Transverse colon (tissue), 4 donors: ENCODE measurements around the gene ANKLE2. TPM values are rescaled to one million over a fixed set of nuclear protein-coding genes. Genes with fewer than 3 reads are reported as not detected.

Experiments
- DNase-seq: peaks from one replicate; pipeline ENCODE4 v3.0.0-alpha.2; 2019
- H3K27ac ChIP-seq, 4 donors: fragments of 200-600 bp; sonication (generic); 2 replicates each; pipeline ENCODE4 v1.5.1; 2016 to 2018; ENCODE audit warnings: inconsistent platforms in 4 of 4
- H3K27me3 ChIP-seq: fragments of 200-600 bp; sonication (generic); 2 replicates; pipeline ENCODE4 v1.5.1; 2017; ENCODE audit warnings: inconsistent platforms
- H3K36me3 ChIP-seq, 4 donors: fragments of 200-600 bp; sonication (generic); 2 replicates each; pipeline ENCODE4 v1.5.1; 2017 to 2019; ENCODE audit warnings: inconsistent platforms in 4 of 4
- H3K4me1 ChIP-seq, 4 donors: fragments of 200-600 bp; sonication (generic); 2 replicates each; pipeline ENCODE4 v1.5.1; 2017 to 2020; ENCODE audit warnings: inconsistent platforms in 4 of 4
- H3K4me3 ChIP-seq, 4 donors: fragments of 200-600 bp; sonication (generic); 1 replicate in 1 of 4; 2 replicates in 3 of 4; pipeline versions ENCODE4 v1.5.1 to v1.6.1; 2017 to 2019; ENCODE audit warnings: inconsistent platforms in 4 of 4
- H3K9me3 ChIP-seq, 2 donors: fragments of 200-600 bp; sonication (generic); 2 replicates each; pipeline ENCODE4 v1.5.1; 2017 to 2019; ENCODE audit warnings: inconsistent platforms in 2 of 2
- EP300 ChIP-seq: sonication (generic); formaldehyde crosslinking; IDR thresholded peaks from one replicate; pipeline ENCODE4 v1.6.1; 2017; ENCODE audit warnings: antibody characterized with exemption, low read depth
- POLR2A ChIP-seq: fragments of 450-650 bp; IDR thresholded peaks from one replicate; pipeline ENCODE4 v1.6.1; 2016; ENCODE audit warnings: antibody characterized with exemption, mild to moderate bottlenecking, moderate library complexity
- POLR2AphosphoS5 ChIP-seq, 3 donors: sonication (generic); formaldehyde crosslinking; IDR thresholded peaks; one replicate each; pipeline ENCODE4 v1.6.1; 2016; ENCODE audit warnings: antibody characterized with exemption in 3 of 3
- WGBS, 2 donors: methylation state at CpG; one replicate each; pipeline ENCODE4 v1.1.5; 2018; ENCODE audit warnings: low coverage in 1 of 2; 5-methylcytosine and 5-hydroxymethylcytosine counted together
- in situ Hi-C, 4 donors: fragments of 200-750 bp; cut with MboI; loops; one replicate each; pipeline versions ENCODE4 v1.15.0 to v1.15.1; 2017; ENCODE audit warnings: low sequenced_read_pairs in 3 of 4, low pct_ligation_motif_present in 1 of 4, low pct_unique_long_range_greater_than_20kb in 1 of 4
- intact Hi-C: fragments of 100-400 bp; cut with DNase I; formaldehyde crosslinking; loops from one replicate; pipeline ENCODE4 v1.15.1; 2023; ENCODE audit warnings: low total_unique reads
- total RNA-seq, 4 donors: library from RNA; depleted of rRNA; stranded (reverse); fragments of >200 nt; gene quantifications; one replicate each; pipeline ENCODE4 v1.1.0, GENCODE V29; 2016
- TF ChIP-seq, protein P1 (sequence below), 5 experiments: fragments of 200-600 bp in 3 of 5; fragments of 450-650 bp in 2 of 5; sonication (generic) in 3 of 5; IDR thresholded peaks; 1 replicate in 2 of 5; 2 replicates in 3 of 5; pipeline ENCODE4 v1.5.1; 2016 to 2017; ENCODE audit warnings: antibody characterized with exemption in 5 of 5, inconsistent platforms in 3 of 5, mild to moderate bottlenecking in 2 of 5, moderate library complexity in 1 of 5

Gene ANKLE2
- total RNA-seq, 4 donors from 2014 or later, result 46.0 to 146 (median 88.6) TPM

DNA sequence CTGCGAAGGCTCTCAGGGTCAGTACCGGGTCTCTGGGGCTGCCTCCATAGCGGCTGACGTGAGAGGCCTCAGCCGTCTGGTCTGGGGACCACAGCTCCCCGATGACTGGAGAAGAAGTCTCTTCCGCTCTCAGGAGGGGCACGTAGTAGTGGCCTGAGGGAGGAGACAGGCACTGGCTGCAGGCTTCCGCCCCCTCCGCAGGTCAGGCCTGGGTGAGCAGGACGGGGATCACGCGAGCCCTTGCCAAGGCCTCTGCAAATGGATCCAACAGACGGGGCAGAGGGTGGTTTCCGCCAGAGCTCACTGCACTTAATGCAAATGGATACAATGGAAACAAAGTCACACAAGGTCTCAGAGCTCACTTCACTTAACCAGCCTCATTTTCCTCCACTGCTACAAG is 24.7 kb downstream of the ANKLE2 start:
- Histone ChIP-seq H3K4me1 (no peaks in the 10 kb centered on the region), H3K36me3 (peaks cover 0 to 86% (median 41%) of the 10 kb centered on the region in 4 donors), H3K27me3 (no peaks in the 10 kb centered on the region), H3K4me3 (no peak overlapping the region), H3K27ac (no peak overlapping the region), H3K9me3 (no peaks in the 10 kb centered on the region)
- no peak for DNase-seq
- TF ChIP-seq, protein P1, sequence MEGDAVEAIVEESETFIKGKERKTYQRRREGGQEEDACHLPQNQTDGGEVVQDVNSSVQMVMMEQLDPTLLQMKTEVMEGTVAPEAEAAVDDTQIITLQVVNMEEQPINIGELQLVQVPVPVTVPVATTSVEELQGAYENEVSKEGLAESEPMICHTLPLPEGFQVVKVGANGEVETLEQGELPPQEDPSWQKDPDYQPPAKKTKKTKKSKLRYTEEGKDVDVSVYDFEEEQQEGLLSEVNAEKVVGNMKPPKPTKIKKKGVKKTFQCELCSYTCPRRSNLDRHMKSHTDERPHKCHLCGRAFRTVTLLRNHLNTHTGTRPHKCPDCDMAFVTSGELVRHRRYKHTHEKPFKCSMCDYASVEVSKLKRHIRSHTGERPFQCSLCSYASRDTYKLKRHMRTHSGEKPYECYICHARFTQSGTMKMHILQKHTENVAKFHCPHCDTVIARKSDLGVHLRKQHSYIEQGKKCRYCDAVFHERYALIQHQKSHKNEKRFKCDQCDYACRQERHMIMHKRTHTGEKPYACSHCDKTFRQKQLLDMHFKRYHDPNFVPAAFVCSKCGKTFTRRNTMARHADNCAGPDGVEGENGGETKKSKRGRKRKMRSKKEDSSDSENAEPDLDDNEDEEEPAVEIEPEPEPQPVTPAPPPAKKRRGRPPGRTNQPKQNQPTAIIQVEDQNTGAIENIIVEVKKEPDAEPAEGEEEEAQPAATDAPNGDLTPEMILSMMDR (IDR thresholded peaks at IDR 0.05), result no peak
- no peak for TF ChIP-seq POLR2AphosphoS5 (IDR thresholded peaks at IDR 0.05)
- no peak for TF ChIP-seq EP300
- TF ChIP-seq POLR2A, result no peak
- in situ Hi-C loops, result no loop called here
- WGBS, 2 donors, result 92 to 96% methylated on average over 2 to 9 of the region's 15 CpGs
- intact Hi-C loops, result no loop called here

DNA sequence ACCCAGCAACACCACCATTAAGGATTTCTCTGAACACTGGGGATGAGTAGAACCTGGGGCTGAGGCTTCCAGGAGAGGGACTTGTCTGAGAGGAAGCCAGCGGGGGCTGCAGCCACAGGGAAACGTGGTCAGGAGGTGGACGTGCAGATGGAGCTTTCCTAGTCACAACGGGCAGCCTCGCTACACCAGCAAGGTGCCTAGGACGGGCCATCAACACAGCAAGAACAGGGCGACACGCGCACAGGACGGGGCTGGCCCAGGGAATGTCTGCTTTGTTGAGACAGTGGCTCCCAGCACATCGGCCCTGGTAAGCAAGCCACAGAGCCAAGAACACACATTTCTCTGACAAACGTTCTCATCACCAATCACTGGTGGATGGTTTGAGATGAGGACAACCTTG is 25.3 kb downstream of the ANKLE2 start:
- H3K36me3 ChIP-seq, result peaks cover 0 to 87% (median 41%) of the 10 kb centered on the region in 4 donors
- H3K4me3 ChIP-seq, result no peak overlapping the region
- no peak for TF ChIP-seq EP300
- in situ Hi-C loops, result no loop called here
- no peak for DNase-seq
- intact Hi-C loops, result no loop called here
- no peaks in the 10 kb centered on the region for H3K9me3 ChIP-seq
- no peaks in the 10 kb centered on the region for H3K27me3 ChIP-seq
- no peak overlapping the region for H3K27ac ChIP-seq
- H3K4me1 ChIP-seq, result no peaks in the 10 kb centered on the region
- WGBS, 2 donors, result 93 to 100% methylated on average over 1 to 12 of the region's 12 CpGs

DNA sequence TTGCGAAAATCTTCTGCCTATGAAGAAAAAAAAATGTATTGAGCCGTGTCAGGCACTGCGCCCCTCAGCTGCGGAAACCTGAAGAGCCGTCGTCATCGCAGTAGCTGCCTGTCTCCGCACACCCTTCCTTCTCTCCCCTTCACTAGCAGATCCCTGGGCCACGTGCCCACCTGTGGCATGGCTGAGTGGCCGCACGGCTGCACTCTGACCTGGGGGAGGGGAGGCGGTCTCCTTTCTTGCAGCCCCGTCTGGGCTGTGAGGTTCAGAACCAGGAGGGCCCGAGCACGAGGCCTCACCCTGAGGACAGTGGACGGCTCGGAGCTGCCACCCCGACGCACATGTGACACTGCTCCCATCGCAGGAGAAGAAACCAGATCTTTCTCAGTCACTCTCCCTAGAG is 26.1 kb downstream of the ANKLE2 start:
- H3K27ac ChIP-seq, result no peak overlapping the region
- no peak for TF ChIP-seq EP300
- TF ChIP-seq, protein P1 (IDR thresholded peaks at IDR 0.05), result no peak
- no peak for TF ChIP-seq POLR2AphosphoS5 (IDR thresholded peaks at IDR 0.05)
- no peak for TF ChIP-seq POLR2A
- in situ Hi-C loops (no loop called here), intact Hi-C loops (no loop called here)
- H3K4me1 ChIP-seq, result no peaks in the 10 kb centered on the region
- no peak for DNase-seq
- peaks cover 0 to 85% (median 40%) of the 10 kb centered on the region in 4 donors for H3K36me3 ChIP-seq
- no peaks in the 10 kb centered on the region for H3K27me3 ChIP-seq
- no peaks in the 10 kb centered on the region for H3K9me3 ChIP-seq
- 93 to 100% methylated on average over 1 to 20 of the region's 20 CpGs for WGBS, 2 donors
- H3K4me3 ChIP-seq, result no peak overlapping the region

DNA sequence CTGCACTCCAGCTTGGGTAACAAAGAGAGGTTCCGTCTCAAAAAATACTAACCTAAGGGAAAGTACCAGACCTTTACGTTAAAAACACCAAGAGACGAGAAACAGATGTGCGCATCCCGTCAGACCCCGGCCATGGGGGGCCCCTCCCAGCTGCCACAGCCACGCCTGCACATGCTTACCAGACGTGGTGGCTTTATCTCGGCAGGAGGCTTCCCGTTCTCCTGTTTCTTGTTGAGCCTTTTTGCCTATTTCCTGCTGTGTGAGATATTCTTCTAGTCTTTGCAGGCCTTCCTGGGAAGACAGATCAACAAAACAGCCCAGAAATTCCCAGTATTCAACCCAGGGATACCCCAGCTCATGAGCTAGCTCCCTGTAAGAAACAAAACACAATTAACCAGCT is 27.4 kb downstream of the ANKLE2 start:
- no peaks in the 10 kb centered on the region for H3K27me3 ChIP-seq
- H3K36me3 ChIP-seq, result peaks cover 0 to 81% (median 34%) of the 10 kb centered on the region in 4 donors
- intact Hi-C loops (no loop called here), in situ Hi-C loops (no loop called here)
- H3K9me3 ChIP-seq, result no peaks in the 10 kb centered on the region
- DNase-seq, result no peak
- H3K27ac ChIP-seq, result no peak overlapping the region
- H3K4me1 ChIP-seq, result no peaks in the 10 kb centered on the region
- H3K4me3 ChIP-seq, result no peak overlapping the region
- WGBS, 2 donors, result 79 to 87% methylated on average over 3 to 10 of the region's 10 CpGs
- TF ChIP-seq EP300 (no peak), POLR2A (no peak)
- TF ChIP-seq, protein P1 (IDR thresholded peaks at IDR 0.05), result no peak

DNA sequence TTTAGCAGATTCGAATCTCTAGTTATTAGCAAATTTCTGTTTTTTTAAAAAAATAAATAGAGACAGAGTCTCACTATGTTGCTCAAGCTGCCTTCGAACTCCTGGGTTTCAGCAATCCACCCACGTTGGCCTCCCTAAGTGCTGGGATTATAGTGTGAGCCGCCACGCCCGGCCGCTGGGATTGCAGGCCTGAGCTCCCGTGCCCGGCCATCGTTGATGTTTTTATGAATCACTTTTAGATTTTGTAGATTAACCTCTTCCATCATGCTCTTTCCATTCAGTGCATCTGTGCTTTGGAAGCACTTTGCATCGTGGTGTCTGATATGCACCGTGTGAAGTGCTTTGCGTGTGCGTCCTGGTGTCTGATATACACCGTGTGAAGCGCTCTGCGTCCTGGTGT is 30.1 kb downstream of the ANKLE2 start:
- H3K4me3 ChIP-seq, result no peak overlapping the region
- H3K36me3 ChIP-seq, result peaks cover 0 to 81% (median 41%) of the 10 kb centered on the region in 4 donors
- DNase-seq, result no peak
- H3K27ac ChIP-seq, result no peak overlapping the region
- H3K9me3 ChIP-seq, result no peaks in the 10 kb centered on the region
- 82 to 88% methylated on average over 10 to 17 of the region's 17 CpGs for WGBS, 2 donors
- TF ChIP-seq POLR2AphosphoS5 (IDR thresholded peaks at IDR 0.05) (no peak), POLR2A (no peak), EP300 (no peak)
- TF ChIP-seq, protein P1 (IDR thresholded peaks at IDR 0.05), result no peak
- H3K4me1 ChIP-seq, result no peaks in the 10 kb centered on the region
- intact Hi-C loops (no loop called here), in situ Hi-C loops (no loop called here)
- H3K27me3 ChIP-seq, result no peaks in the 10 kb centered on the region
